ENCODE results near the gene MAST3. TPM values are rescaled to one million over a fixed set of nuclear protein-coding genes. Genes with fewer than 3 reads are reported as not detected.
A peak's percentile ranks its signal among the peaks of the same experiment; 100 is the strongest.

MAST3 gene
- total RNA-seq, 2 experiments from 2014 or later, result 31.0 to 35.8 TPM

DNA sequence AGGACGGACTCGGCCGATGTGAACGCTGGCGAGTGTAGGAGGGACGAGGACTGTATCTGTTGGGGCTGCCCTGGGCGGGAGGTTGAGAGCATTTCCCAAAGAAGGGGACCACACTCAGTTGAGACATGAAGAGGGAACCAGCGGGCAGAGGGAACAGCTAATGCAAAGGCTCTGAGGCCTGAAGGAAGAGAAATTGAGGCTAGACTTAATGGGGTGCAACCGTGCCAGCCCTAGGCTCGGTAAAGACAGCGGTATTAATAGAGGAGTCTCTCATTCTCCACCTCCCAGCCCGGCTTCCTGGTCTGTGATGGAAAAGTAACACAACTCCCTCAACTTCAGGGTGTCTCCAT, 96.6 kb downstream of the MAST3 start:
- CTCF ChIA-PET, result interaction anchor here (0.8 to 1.4 kb wide), 2 partner anchors 10 to 58 kb away, joined by 4 read pairs; partner anchors contain the start of gene RAB3A
- POLR2A ChIA-PET, result no interaction called here
- peaks cover 25% of the 10 kb centered on the region for H3K4me1 Mint-ChIP-seq
- peaks cover 3% of the 10 kb centered on the region for H3K36me3 Mint-ChIP-seq (ENCODE audit: low read depth)
- no peaks in the 10 kb centered on the region for H3K27me3 Mint-ChIP-seq
- H3K27ac Mint-ChIP-seq, result peak overlapping the region; percentile 62
- no peaks in the 10 kb centered on the region for H3K9me3 Mint-ChIP-seq
- peak overlapping the region; percentile 79 for H3K4me3 Mint-ChIP-seq
- no peak for DNase-seq

DNA sequence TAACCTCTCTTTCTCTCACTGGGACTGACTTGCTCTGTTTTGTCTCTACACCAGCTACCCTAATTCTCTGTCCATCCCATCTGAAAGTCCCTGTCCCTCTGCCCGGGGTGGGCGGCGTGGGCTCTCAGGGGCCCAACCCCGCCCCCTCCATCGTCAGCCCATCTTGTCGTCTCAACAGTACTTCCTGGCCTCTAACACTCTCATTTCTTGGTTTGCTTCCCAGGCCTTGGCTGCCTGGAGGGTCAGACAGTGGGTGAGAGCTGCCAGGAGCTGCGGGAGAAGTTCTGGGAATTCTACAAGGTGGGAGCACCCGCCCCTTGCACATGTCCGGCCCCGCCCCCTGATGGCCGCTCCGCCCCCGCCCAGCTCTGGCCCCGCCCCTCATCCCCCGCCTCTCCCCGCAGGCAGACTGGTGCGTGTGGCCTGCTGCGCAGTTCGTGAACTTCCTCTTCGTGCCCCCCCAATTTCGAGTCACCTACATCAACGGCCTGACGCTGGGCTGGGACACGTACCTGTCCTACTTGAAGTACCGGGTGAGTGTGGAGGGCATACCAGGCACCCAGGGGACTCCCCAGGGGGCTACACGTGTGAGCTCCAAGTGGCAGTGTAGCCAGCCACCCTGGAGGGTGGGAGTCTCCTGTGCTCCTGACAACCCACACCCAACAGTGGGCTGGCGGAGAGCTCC, 97.1 kb downstream of the MAST3 start:
- ChIA-PET POLR2A (no interaction called here), CTCF (interaction anchor here (0.8 to 1.4 kb wide), 2 partner anchors 9 to 57 kb away, joined by 4 read pairs; partner anchors contain the start of gene RAB3A)
- peaks cover 3% of the 10 kb centered on the region for H3K36me3 Mint-ChIP-seq (ENCODE audit: low read depth)
- H3K4me1 Mint-ChIP-seq, result peaks cover 25% of the 10 kb centered on the region
- peak overlapping the region; percentile 64 for H3K27ac Mint-ChIP-seq
- peak overlapping the region; percentile 79 for H3K4me3 Mint-ChIP-seq
- peak; percentile 36 for DNase-seq
- no peaks in the 10 kb centered on the region for H3K27me3 Mint-ChIP-seq
- H3K9me3 Mint-ChIP-seq, result no peaks in the 10 kb centered on the region

DNA sequence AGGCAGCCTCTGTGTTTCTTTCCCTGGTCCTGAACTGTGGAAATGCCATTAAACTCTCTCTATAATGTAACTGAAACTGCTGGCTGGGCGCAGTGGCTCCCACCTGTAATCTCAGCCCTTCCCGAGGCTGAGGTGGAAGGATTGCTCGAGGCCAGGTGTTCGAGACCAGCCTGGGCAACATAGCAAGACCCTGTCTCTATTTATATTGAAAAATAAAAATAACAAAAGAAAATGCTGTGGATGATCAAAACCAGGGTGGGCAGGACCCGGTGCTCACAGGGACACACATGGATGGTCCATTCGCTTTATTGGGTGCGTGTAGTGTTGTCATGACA, 98.9 kb downstream of the MAST3 start:
- Mint-ChIP-seq H3K4me3 (no peak overlapping the region), H3K27ac (no peak overlapping the region), H3K4me1 (peaks cover 26% of the 10 kb centered on the region), H3K36me3 (ENCODE audit: low read depth) (peaks cover 3% of the 10 kb centered on the region), H3K27me3 (no peaks in the 10 kb centered on the region), H3K9me3 (no peaks in the 10 kb centered on the region)
- CTCF ChIA-PET, result no interaction called here
- POLR2A ChIA-PET, result no interaction called here
- DNase-seq, result no peak

DNA sequence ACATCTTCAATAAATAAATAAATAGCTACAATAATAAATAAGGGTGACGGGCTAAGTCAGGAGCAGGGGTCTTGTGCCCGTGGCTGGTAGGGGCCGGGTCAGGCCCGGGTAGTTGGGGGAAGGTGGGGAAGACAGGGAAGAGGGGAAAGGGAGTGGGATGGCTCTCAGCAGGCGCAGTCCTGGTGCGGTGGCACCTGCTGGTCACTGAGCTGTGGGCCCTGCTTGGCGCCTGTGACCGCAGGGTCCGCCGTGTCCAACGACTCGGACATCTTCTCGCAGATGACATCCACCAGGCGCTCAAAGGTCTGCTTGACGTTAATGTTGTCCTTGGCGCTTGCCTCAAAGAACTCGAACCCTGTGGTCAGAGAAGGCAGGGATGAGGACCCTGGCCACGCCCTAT, 99.7 kb downstream of the MAST3 start:
- Mint-ChIP-seq H3K36me3 (ENCODE audit: low read depth) (peaks cover 6% of the 10 kb centered on the region), H3K27ac (no peak overlapping the region), H3K27me3 (no peaks in the 10 kb centered on the region), H3K4me1 (peaks cover 24% of the 10 kb centered on the region), H3K4me3 (no peak overlapping the region), H3K9me3 (no peaks in the 10 kb centered on the region)
- ChIA-PET POLR2A (no interaction called here), CTCF (no interaction called here)
- no peak for DNase-seq

DNA sequence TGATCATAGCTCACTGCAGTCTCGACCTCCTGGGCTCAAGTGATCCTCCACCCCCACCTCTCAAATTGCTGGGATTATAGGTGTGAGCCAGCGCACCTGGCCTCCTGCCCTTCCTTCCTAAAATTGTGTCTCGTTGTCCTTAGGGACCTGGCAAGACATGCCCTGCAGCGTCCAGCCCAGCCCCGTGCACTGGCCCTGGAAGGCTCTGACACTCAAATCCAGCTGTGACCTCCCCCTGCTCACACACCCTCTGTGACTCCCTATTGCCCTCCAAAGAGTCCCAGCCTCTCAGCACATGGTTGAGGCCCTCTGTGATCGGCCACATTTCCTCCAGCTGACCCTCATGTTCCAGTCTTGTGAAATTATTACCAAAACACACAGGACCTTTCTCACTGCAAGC, 100.4 kb downstream of the MAST3 start:
- no peak for DNase-seq
- ChIA-PET CTCF (interaction anchor here (1.6 kb wide), 1 partner anchor 46 kb away, joined by 4 read pairs; no protein-coding TSS in a partner anchor), POLR2A (no interaction called here)
- Mint-ChIP-seq H3K9me3 (no peaks in the 10 kb centered on the region), H3K4me3 (no peak overlapping the region), H3K36me3 (ENCODE audit: low read depth) (peaks cover 8% of the 10 kb centered on the region), H3K27ac (peak overlapping the region; percentile 31), H3K27me3 (no peaks in the 10 kb centered on the region), H3K4me1 (peaks cover 28% of the 10 kb centered on the region)

GRCh38 chr19:18198374-18198773, 100.8 kb downstream of the MAST3 start:
- H3K4me1 Mint-ChIP-seq, result peaks cover 31% of the 10 kb centered on the region
- ChIA-PET POLR2A (no interaction called here), CTCF (interaction anchor here (1.6 kb wide), 1 partner anchor 45 kb away, joined by 4 read pairs; no protein-coding TSS in a partner anchor)
- H3K4me3 Mint-ChIP-seq, result no peak overlapping the region
- peaks cover 8% of the 10 kb centered on the region for H3K36me3 Mint-ChIP-seq (ENCODE audit: low read depth)
- DNase-seq, result no peak
- no peaks in the 10 kb centered on the region for H3K27me3 Mint-ChIP-seq
- no peak overlapping the region for H3K27ac Mint-ChIP-seq
- H3K9me3 Mint-ChIP-seq, result no peaks in the 10 kb centered on the region

Other genes with a start within 250 kb of the MAST3 start
- gene JAK3, start 249.8 kb upstream of the MAST3 start, total RNA-seq, result 100 to 1,000 TPM; 172 to 176 TPM
- 1,000 to 10,000 TPM; 2,216 to 2,434 TPM for gene RPL18A, start 237.9 kb upstream of the MAST3 start, total RNA-seq
- 1 to 10 TPM; 1.7 to 2.2 TPM for gene SLC5A5, start 225.8 kb upstream of the MAST3 start, total RNA-seq
- gene CCDC124, start 164.8 kb upstream of the MAST3 start, total RNA-seq, result 10 to 100 TPM; 59.2 to 64.7 TPM
- not detected for gene KCNN1, start 130.7 kb upstream of the MAST3 start, total RNA-seq
- 10 to 100 TPM; 40.1 to 51.1 TPM for gene ARRDC2, start 89.6 kb upstream of the MAST3 start, total RNA-seq
- gene IL12RB1, start 10.8 kb upstream of the MAST3 start, total RNA-seq, result 10 to 100 TPM; 81.8 to 86.8 TPM
- gene PIK3R2, start 55.4 kb downstream of the MAST3 start, total RNA-seq, result 10 to 100 TPM; 12.6 to 13.1 TPM
- gene IFI30, start 76.0 kb downstream of the MAST3 start, total RNA-seq, result 10 to 100 TPM; 54.1 to 58.9 TPM
- 1 to 10 TPM; 6.1 to 6.5 TPM for gene MPV17L2, start 95.4 kb downstream of the MAST3 start, total RNA-seq
- 1 to 10 TPM; 4.0 to 5.2 TPM for gene RAB3A, start 106.3 kb downstream of the MAST3 start, total RNA-seq
- gene PDE4C, start 128.7 kb downstream of the MAST3 start, total RNA-seq, result under 1 TPM in 1 of 2 experiments, not detected in 1; 0.15 TPM
- 1 to 10 TPM; 6.3 to 7.2 TPM for gene IQCN, start 176.7 kb downstream of the MAST3 start, total RNA-seq
- 100 to 1,000 TPM; 343 to 347 TPM for gene JUND, start 183.8 kb downstream of the MAST3 start, total RNA-seq
- 100 to 1,000 TPM; 156 to 181 TPM for gene LSM4, start 225.3 kb downstream of the MAST3 start, total RNA-seq
- 10 to 100 TPM; 24.1 to 24.8 TPM for gene PGPEP1, start 242.8 kb downstream of the MAST3 start, total RNA-seq